IPS-15b (cell line): ENCODE data around the gene RNF150.
"Not testable (repeated sequence)": the region's sequence is repeated elsewhere in the genome, so short reads cannot be mapped to it uniquely, and the experiment has no call there.

ENCODE experiments used
- H3K27me3 ChIP-seq: one replicate; pipeline ENCODE4 v1.6.1; 2013; ENCODE audit warnings: low read length; ENCODE audit not compliant: control insufficient read depth, insufficient read depth
- H3K36me3 ChIP-seq: one replicate; pipeline ENCODE4 v1.6.1; 2013; ENCODE audit warnings: low read length; ENCODE audit not compliant: control insufficient read depth, insufficient read depth
- H3K4me1 ChIP-seq: one replicate; pipeline ENCODE4 v1.6.1; 2013; ENCODE audit warnings: mild to moderate bottlenecking, low read length; ENCODE audit not compliant: control insufficient read depth, insufficient read depth
- H3K4me3 ChIP-seq: one replicate; pipeline ENCODE4 v1.5.1; 2013; ENCODE audit warnings: low read depth, low read length
- H3K9ac ChIP-seq: one replicate; pipeline ENCODE4 v1.6.1; 2013; ENCODE audit warnings: low read depth, mild to moderate bottlenecking, low read length
- H3K9me3 ChIP-seq: one replicate; pipeline ENCODE4 v1.6.1; 2013; ENCODE audit warnings: mild to moderate bottlenecking, low read length; ENCODE audit not compliant: control insufficient read depth, insufficient read depth

RNF150 gene

GRCh38 chr4:140846736-140847135 is 286.5 kb downstream of the RNF150 start:
- no peaks in the 10 kb centered on the region for H3K36me3 ChIP-seq
- no peaks in the 10 kb centered on the region for H3K4me1 ChIP-seq
- no peaks in the 10 kb centered on the region for H3K27me3 ChIP-seq
- H3K9me3 ChIP-seq, result no peaks in the 10 kb centered on the region
- no peak overlapping the region for H3K9ac ChIP-seq
- H3K4me3 ChIP-seq, result no peak overlapping the region

- H3K4me3 ChIP-seq, result no peak overlapping the region
- H3K9me3 ChIP-seq, result no peaks in the 10 kb centered on the region
- H3K9ac ChIP-seq, result no peak overlapping the region
- no peaks in the 10 kb centered on the region for H3K4me1 ChIP-seq
- H3K27me3 ChIP-seq, result no peaks in the 10 kb centered on the region
- no peaks in the 10 kb centered on the region for H3K36me3 ChIP-seq
Observed at GRCh38 chr4:140844061-140844460, 289.2 kb downstream of the RNF150 start.

GRCh38 chr4:140841186-140841585 is 292.1 kb downstream of the RNF150 start:
- Histone ChIP-seq H3K4me3 (no peak overlapping the region), H3K9ac (no peak overlapping the region), H3K9me3 (no peaks in the 10 kb centered on the region)

GRCh38 chr4:140839888-140840790 is 293.1 kb downstream of the RNF150 start:
- no peak overlapping the region for H3K4me3 ChIP-seq
- no peaks in the 10 kb centered on the region for H3K4me1 ChIP-seq
- no peaks in the 10 kb centered on the region for H3K27me3 ChIP-seq
- no peak overlapping the region for H3K9ac ChIP-seq
- no peaks in the 10 kb centered on the region for H3K9me3 ChIP-seq
- no peaks in the 10 kb centered on the region for H3K36me3 ChIP-seq

More at GRCh38 chr4:140841186-140841585, 292.1 kb downstream of the RNF150 start:
- Histone ChIP-seq H3K4me1 (no peaks in the 10 kb centered on the region), H3K27me3 (no peaks in the 10 kb centered on the region), H3K36me3 (no peaks in the 10 kb centered on the region)

- Histone ChIP-seq H3K4me1 (no peaks in the 10 kb centered on the region), H3K27me3 (no peaks in the 10 kb centered on the region), H3K9me3 (no peaks in the 10 kb centered on the region), H3K36me3 (no peaks in the 10 kb centered on the region), H3K4me3 (no peak overlapping the region), H3K9ac (no peak overlapping the region)
Observed at GRCh38 chr4:140839406-140839805, 293.9 kb downstream of the RNF150 start.

GRCh38 chr4:140837736-140838135 is 295.5 kb downstream of the RNF150 start:
- Histone ChIP-seq H3K36me3 (no peaks in the 10 kb centered on the region), H3K4me1 (no peaks in the 10 kb centered on the region), H3K9ac (no peak overlapping the region), H3K4me3 (no peak overlapping the region), H3K9me3 (no peaks in the 10 kb centered on the region), H3K27me3 (no peaks in the 10 kb centered on the region)

- Histone ChIP-seq H3K4me1 (no peaks in the 10 kb centered on the region), H3K4me3 (no peak overlapping the region), H3K36me3 (no peaks in the 10 kb centered on the region), H3K9me3 (no peaks in the 10 kb centered on the region), H3K27me3 (no peaks in the 10 kb centered on the region), H3K9ac (no peak overlapping the region)
Observed at GRCh38 chr4:140834839-140835495, 298.3 kb downstream of the RNF150 start.

GRCh38 chr4:140833280-140833679 is 300.0 kb downstream of the RNF150 start:
- H3K9ac ChIP-seq, result no peak overlapping the region
- no peaks in the 10 kb centered on the region for H3K27me3 ChIP-seq
- no peaks in the 10 kb centered on the region for H3K9me3 ChIP-seq
- H3K4me3 ChIP-seq, result no peak overlapping the region
- H3K4me1 ChIP-seq, result no peaks in the 10 kb centered on the region
- no peaks in the 10 kb centered on the region for H3K36me3 ChIP-seq

- Histone ChIP-seq H3K4me1 (no peaks in the 10 kb centered on the region), H3K9ac (no peak overlapping the region), H3K4me3 (no peak overlapping the region), H3K36me3 (peaks cover 3% of the 10 kb centered on the region), H3K27me3 (no peaks in the 10 kb centered on the region), H3K9me3 (no peaks in the 10 kb centered on the region)
Observed at GRCh38 chr4:140829825-140830224, 303.4 kb downstream of the RNF150 start.

- Histone ChIP-seq H3K9ac (no peak overlapping the region), H3K4me3 (no peak overlapping the region), H3K27me3 (no peaks in the 10 kb centered on the region), H3K4me1 (no peaks in the 10 kb centered on the region), H3K36me3 (peaks cover 3% of the 10 kb centered on the region), H3K9me3 (no peaks in the 10 kb centered on the region)
Observed at GRCh38 chr4:140826701-140827027, 306.6 kb downstream of the RNF150 start.

GRCh38 chr4:140820520-140820919 is 312.7 kb downstream of the RNF150 start:
- not testable (repeated sequence) for H3K36me3 ChIP-seq, H3K4me1 ChIP-seq, H3K9me3 ChIP-seq, H3K27me3 ChIP-seq, H3K9ac ChIP-seq, H3K4me3 ChIP-seq

- no peak overlapping the region for H3K9ac ChIP-seq
- no peaks in the 10 kb centered on the region for H3K27me3 ChIP-seq
- no peaks in the 10 kb centered on the region for H3K36me3 ChIP-seq
- no peak overlapping the region for H3K4me3 ChIP-seq
- H3K9me3 ChIP-seq, result no peaks in the 10 kb centered on the region
- H3K4me1 ChIP-seq, result no peaks in the 10 kb centered on the region
Observed at GRCh38 chr4:140819610-140820009, 313.7 kb downstream of the RNF150 start.
